ENCODE measurements around the gene KCNJ10. TPM values are rescaled to one million over a fixed set of nuclear protein-coding genes. Genes with fewer than 3 reads are reported as not detected.

Gene KCNJ10
- total and polyA plus RNA-seq, 2 donors (not counting 3 experiments of a cell fraction or from before 2014, with no cell fraction given), result not detected

GRCh38 chr1:159958719-159959380, 111.1 kb downstream of the KCNJ10 start:
- no TSS peak for BruUV-seq (replicated peaks)

More at GRCh38 chr1:159958719-159959380, 111.1 kb downstream of the KCNJ10 start:
- no peak for FAIRE-seq
- Histone ChIP-seq H3K79me2 (ENCODE audit: control insufficient read depth, insufficient read depth, low read length) (no peaks in the 10 kb centered on the region), H4K20me1 (replicated peaks; ENCODE audit: control insufficient read depth, extremely low read depth, insufficient read depth, low read length) (no peaks in the 10 kb centered on the region), H3K4me2 (ENCODE audit: insufficient read depth, low read length) (no peak overlapping the region), H2AFZ (ENCODE audit: low read depth, low read length) (no peak overlapping the region), H3K9me1 (replicated peaks; ENCODE audit: control insufficient read depth, extremely low read depth, insufficient read depth, low read length) (no peaks in the 10 kb centered on the region), H3K9me3 (replicated peaks; ENCODE audit: control insufficient read depth, insufficient read depth, low read length) (no peaks in the 10 kb centered on the region), H3K27ac (ENCODE audit: insufficient read depth, low read depth, low read length) (no peak overlapping the region), H3K4me1 (ENCODE audit: control insufficient read depth, extremely low read depth, insufficient read depth, low read length) (no peaks in the 10 kb centered on the region), H3K4me3 (replicated peaks in 1 of 3; ENCODE audit: insufficient read depth in 1 of 3, low read depth in 1 of 3, low read length in 3 of 3) (no peak overlapping the region), H3K36me3 (ENCODE audit: control insufficient read depth in 2 of 2, extremely low read depth in 1 of 2, insufficient read depth in 2 of 2, low read length in 2 of 2) (no peaks in the 10 kb centered on the region), H3K9ac (replicated peaks; ENCODE audit: extremely low read depth, insufficient read depth, low read length) (no peak overlapping the region), H3K27me3 (ENCODE audit: control insufficient read depth in 2 of 2, insufficient read depth in 2 of 2, low read length in 2 of 2) (peaks cover 3 to 8% of the 10 kb centered on the region in 2 experiments)
- ChIA-PET CTCF (interaction anchor here (1.8 kb wide), 2 partner anchors 47 to 49 kb away, joined by 8 read pairs; no protein-coding TSS in a partner anchor), POLR2A (no interaction called here)
- dilution Hi-C loops (cut with MboI; ENCODE audit: extremely low pct_ligation_motif_present, low sequenced_read_pairs), result no loop called here
- no peak for DNase-seq (ENCODE audit: low read depth, low spot score)
- TF ChIP-seq CTCF (IDR thresholded peaks at IDR 0.05; ENCODE audit: extremely low read depth in 1 of 2, insufficient read depth in 1 of 2, low read depth in 1 of 2, low read length in 2 of 2) (no peak), FOS (IDR thresholded peaks at IDR 0.05; ENCODE audit: borderline replicate concordance, insufficient read depth, low read length) (no peak), MYC (IDR thresholded peaks at IDR 0.05; ENCODE audit: low read depth, low read length) (no peak), GATA2 (IDR thresholded peaks at IDR 0.05; ENCODE audit: insufficient read depth, insufficient read length, low read depth, low read length) (no peak), EZH2 (IDR thresholded peaks at IDR 0.05; ENCODE audit: borderline replicate concordance, low read depth, low read length, severe bottlenecking) (no peak)
- intact Hi-C loops (cut with micrococcal nuclease), result no loop called here

Measured in endothelial cell of umbilical vein (primary cell).